ENCODE measurements around the gene GAK.
"Not testable (repeated sequence)": the region's sequence is repeated elsewhere in the genome, so short reads cannot be mapped to it uniquely, and the experiment has no call there.

GAK gene

GRCh38 chr4:952881-953573 is 20.9 kb upstream of the GAK start:
- no peak for DNase-seq (ENCODE audit: low spot score)

GRCh38 chr4:951594-952468 is 19.7 kb upstream of the GAK start:
- DNase-seq (ENCODE audit: low spot score) = no peak

- no peak for DNase-seq (ENCODE audit: low spot score)
Observed at GRCh38 chr4:951186-951585, 19.1 kb upstream of the GAK start.

GRCh38 chr4:950136-951020 is 18.3 kb upstream of the GAK start:
- no peak for DNase-seq (ENCODE audit: low spot score)

GRCh38 chr4:949656-950055 is 17.5 kb upstream of the GAK start:
- no peak for DNase-seq (ENCODE audit: low spot score)

- no peak for DNase-seq (ENCODE audit: low spot score)
Observed at GRCh38 chr4:948936-949300, 16.8 kb upstream of the GAK start.

GRCh38 chr4:948101-948935 is 16.2 kb upstream of the GAK start:
- no peak for DNase-seq (ENCODE audit: low spot score)

- DNase-seq (ENCODE audit: low spot score) = no peak
Observed at GRCh38 chr4:947491-947971, 15.4 kb upstream of the GAK start.

GRCh38 chr4:946517-947471 is 14.7 kb upstream of the GAK start:
- no peak for DNase-seq (ENCODE audit: low spot score)

GRCh38 chr4:946103-946450 is 14.0 kb upstream of the GAK start:
- no peak for DNase-seq (ENCODE audit: low spot score)

GRCh38 chr4:945274-946102 is 13.4 kb upstream of the GAK start:
- no peak for DNase-seq (ENCODE audit: low spot score)

GRCh38 chr4:939508-939907 is 7.4 kb upstream of the GAK start:
- not testable (repeated sequence) for DNase-seq (ENCODE audit: low spot score)

- peak; percentile 29 for DNase-seq (ENCODE audit: low spot score)
Observed at GRCh38 chr4:932713-933070, 576 bp upstream of the GAK start.

- DNase-seq (ENCODE audit: low spot score) = no peak
Observed at GRCh38 chr4:931194-931959, 739 bp downstream of the GAK start.

- DNase-seq (ENCODE audit: low spot score) = no peak
Observed at GRCh38 chr4:930827-931193, 1.3 kb downstream of the GAK start.

GRCh38 chr4:930028-930551 is 2.0 kb downstream of the GAK start:
- DNase-seq (ENCODE audit: low spot score) = no peak

- no peak for DNase-seq (ENCODE audit: low spot score)
Observed at GRCh38 chr4:929096-929765, 2.9 kb downstream of the GAK start.

- not testable (repeated sequence) for DNase-seq (ENCODE audit: low spot score)
Observed at GRCh38 chr4:927566-927965, 4.5 kb downstream of the GAK start.
